ENCODE measurements around the gene OR52A5. TPM values are rescaled to one million over a fixed set of nuclear protein-coding genes. Genes with fewer than 3 reads are reported as not detected.

OR52A5 gene
- total and polyA plus RNA-seq, 2 experiments from 2014 or later, result 0.11 to 0.24 TPM

DNA sequence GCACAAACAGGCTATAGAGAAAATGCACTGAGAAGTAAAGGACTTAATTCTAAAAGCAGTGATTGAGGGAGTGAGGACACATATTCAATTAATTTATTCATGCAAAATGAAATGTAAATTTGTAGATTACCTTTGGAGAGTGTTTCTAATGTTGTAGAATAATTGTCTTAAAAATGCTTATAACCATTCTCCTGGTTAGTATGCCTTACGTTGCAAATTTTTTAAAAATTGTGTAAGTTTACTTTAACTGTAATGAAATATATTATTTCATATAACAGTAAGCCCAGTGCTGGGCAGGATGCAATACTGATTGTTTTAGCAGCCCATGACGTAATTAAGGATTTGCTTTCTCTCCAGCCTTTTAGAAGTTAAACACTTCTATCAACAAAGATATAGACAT is 42.1 kb downstream of the OR52A5 start:
- Histone ChIP-seq H3K27me3 (ENCODE audit: insufficient read depth) (no peaks in the 10 kb centered on the region), H3K36me3 (ENCODE audit: insufficient read depth) (no peaks in the 10 kb centered on the region), H3F3A (replicated peaks; ENCODE audit: low read depth) (no peaks in the 10 kb centered on the region), H2AFZ (no peak overlapping the region), H4K20me1 (replicated peaks; ENCODE audit: insufficient read depth) (no peaks in the 10 kb centered on the region), H3K4me1 (ENCODE audit: insufficient read depth) (no peaks in the 10 kb centered on the region), H3K4me2 (no peak overlapping the region), H3K27ac (ENCODE audit: low read depth) (no peak overlapping the region), H3K4me3 (no peak overlapping the region), H3K79me2 (replicated peaks; ENCODE audit: insufficient read depth) (no peaks in the 10 kb centered on the region), H3K9me2 (ENCODE audit: insufficient read depth) (no peaks in the 10 kb centered on the region)
- no peaks in the 10 kb centered on the region for H3K4me1 Mint-ChIP-seq
- H3K4me3 Mint-ChIP-seq, result no peak overlapping the region
- no peak overlapping the region for H3K27ac Mint-ChIP-seq
- no peaks in the 10 kb centered on the region for H3K36me3 Mint-ChIP-seq (ENCODE audit: low read depth)
- ATAC-seq (no peak), DNase-seq (ENCODE audit: low spot score) (no peak)
- no peaks in the 10 kb centered on the region for H3K9me3 Mint-ChIP-seq
- H3K27me3 Mint-ChIP-seq (ENCODE audit: insufficient read depth, low read depth, poor library complexity), result no peaks in the 10 kb centered on the region
- TF ChIP-seq NANOG (IDR thresholded peaks at IDR 0.05; ENCODE audit: borderline replicate concordance), result no peak
- TF ChIP-seq, protein P1, sequence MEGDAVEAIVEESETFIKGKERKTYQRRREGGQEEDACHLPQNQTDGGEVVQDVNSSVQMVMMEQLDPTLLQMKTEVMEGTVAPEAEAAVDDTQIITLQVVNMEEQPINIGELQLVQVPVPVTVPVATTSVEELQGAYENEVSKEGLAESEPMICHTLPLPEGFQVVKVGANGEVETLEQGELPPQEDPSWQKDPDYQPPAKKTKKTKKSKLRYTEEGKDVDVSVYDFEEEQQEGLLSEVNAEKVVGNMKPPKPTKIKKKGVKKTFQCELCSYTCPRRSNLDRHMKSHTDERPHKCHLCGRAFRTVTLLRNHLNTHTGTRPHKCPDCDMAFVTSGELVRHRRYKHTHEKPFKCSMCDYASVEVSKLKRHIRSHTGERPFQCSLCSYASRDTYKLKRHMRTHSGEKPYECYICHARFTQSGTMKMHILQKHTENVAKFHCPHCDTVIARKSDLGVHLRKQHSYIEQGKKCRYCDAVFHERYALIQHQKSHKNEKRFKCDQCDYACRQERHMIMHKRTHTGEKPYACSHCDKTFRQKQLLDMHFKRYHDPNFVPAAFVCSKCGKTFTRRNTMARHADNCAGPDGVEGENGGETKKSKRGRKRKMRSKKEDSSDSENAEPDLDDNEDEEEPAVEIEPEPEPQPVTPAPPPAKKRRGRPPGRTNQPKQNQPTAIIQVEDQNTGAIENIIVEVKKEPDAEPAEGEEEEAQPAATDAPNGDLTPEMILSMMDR (conservative IDR thresholded peaks at IDR 0.05; ENCODE audit: low read depth in 2 of 2), result no peak
- no peak for TF ChIP-seq CREB1 (CRISPR knock-in tag; IDR thresholded peaks at IDR 0.05; ENCODE audit: low read depth)
- TF ChIP-seq POLR2AphosphoS5 (IDR thresholded peaks at IDR 0.05; ENCODE audit: low read depth), result no peak
- TF ChIP-seq, protein P2, sequence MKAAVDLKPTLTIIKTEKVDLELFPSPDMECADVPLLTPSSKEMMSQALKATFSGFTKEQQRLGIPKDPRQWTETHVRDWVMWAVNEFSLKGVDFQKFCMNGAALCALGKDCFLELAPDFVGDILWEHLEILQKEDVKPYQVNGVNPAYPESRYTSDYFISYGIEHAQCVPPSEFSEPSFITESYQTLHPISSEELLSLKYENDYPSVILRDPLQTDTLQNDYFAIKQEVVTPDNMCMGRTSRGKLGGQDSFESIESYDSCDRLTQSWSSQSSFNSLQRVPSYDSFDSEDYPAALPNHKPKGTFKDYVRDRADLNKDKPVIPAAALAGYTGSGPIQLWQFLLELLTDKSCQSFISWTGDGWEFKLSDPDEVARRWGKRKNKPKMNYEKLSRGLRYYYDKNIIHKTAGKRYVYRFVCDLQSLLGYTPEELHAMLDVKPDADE (IDR thresholded peaks at IDR 0.05), result no peak
- TF ChIP-seq EZH2 (IDR thresholded peaks at IDR 0.05; ENCODE audit: low read depth, unreplicated experiment), result no peak
- TF ChIP-seq ZNF331 (CRISPR knock-in tag; IDR thresholded peaks at IDR 0.05; ENCODE audit: low read depth), result no peak
- TF ChIP-seq JUNB (IDR thresholded peaks at IDR 0.05; ENCODE audit: unreplicated experiment), result no peak

DNA sequence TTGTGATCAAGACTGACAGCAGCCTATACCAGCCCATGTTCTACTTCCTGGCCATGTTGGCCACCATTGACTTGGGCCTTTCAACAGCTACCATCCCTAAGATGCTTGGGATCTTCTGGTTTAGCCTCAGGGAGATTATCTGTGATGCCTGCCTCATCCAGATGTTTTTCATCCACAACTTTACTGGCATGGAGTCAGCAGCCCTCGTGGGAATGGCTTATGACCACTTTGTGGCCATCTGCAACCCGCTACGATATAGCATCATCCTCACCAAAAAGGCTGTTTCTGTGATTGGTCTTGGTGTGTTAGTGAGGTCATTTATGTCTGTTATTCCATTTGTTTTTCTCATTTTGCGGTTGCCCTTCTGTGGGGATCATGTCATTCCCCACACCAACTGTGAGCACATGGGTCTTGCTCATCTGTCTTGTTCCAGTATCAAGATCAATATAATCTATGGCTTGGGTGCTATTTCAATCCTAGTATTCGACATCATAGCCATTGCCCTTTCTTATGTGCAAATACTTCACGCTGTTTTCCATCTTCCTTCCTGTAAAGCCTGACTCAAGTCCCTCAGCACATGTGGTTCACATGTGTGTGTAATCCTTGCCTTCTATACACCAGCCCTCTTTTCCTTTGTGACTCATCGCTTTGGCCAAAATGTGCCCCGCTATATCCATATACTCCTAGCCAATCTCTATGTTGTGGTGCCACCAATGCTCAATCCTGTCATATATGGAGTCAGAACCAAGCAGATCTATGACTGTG is 45.2 kb downstream of the OR52A5 start:
- Histone ChIP-seq H3K4me3 (no peak overlapping the region), H3K36me3 (ENCODE audit: insufficient read depth) (no peaks in the 10 kb centered on the region), H3K27me3 (ENCODE audit: insufficient read depth) (no peaks in the 10 kb centered on the region), H3K79me2 (replicated peaks; ENCODE audit: insufficient read depth) (no peaks in the 10 kb centered on the region), H2AFZ (no peak overlapping the region), H3K9me2 (ENCODE audit: insufficient read depth) (no peaks in the 10 kb centered on the region), H4K20me1 (replicated peaks; ENCODE audit: insufficient read depth) (no peaks in the 10 kb centered on the region), H3K27ac (ENCODE audit: low read depth) (no peak overlapping the region), H3F3A (replicated peaks; ENCODE audit: low read depth) (no peaks in the 10 kb centered on the region), H3K4me1 (ENCODE audit: insufficient read depth) (no peaks in the 10 kb centered on the region), H3K4me2 (no peak overlapping the region)
- H3K4me3 Mint-ChIP-seq, result no peak overlapping the region
- DNase-seq (ENCODE audit: low spot score) (no peak), ATAC-seq (no peak)
- H3K27me3 Mint-ChIP-seq (ENCODE audit: insufficient read depth, low read depth, poor library complexity), result no peaks in the 10 kb centered on the region
- H3K36me3 Mint-ChIP-seq (ENCODE audit: low read depth), result no peaks in the 10 kb centered on the region
- H3K4me1 Mint-ChIP-seq, result no peaks in the 10 kb centered on the region
- no peaks in the 10 kb centered on the region for H3K9me3 Mint-ChIP-seq
- H3K27ac Mint-ChIP-seq, result no peak overlapping the region
- TF ChIP-seq NANOG (IDR thresholded peaks at IDR 0.05; ENCODE audit: borderline replicate concordance), result no peak
- no peak for TF ChIP-seq CREB1 (CRISPR knock-in tag; IDR thresholded peaks at IDR 0.05; ENCODE audit: low read depth)
- TF ChIP-seq, protein P3, sequence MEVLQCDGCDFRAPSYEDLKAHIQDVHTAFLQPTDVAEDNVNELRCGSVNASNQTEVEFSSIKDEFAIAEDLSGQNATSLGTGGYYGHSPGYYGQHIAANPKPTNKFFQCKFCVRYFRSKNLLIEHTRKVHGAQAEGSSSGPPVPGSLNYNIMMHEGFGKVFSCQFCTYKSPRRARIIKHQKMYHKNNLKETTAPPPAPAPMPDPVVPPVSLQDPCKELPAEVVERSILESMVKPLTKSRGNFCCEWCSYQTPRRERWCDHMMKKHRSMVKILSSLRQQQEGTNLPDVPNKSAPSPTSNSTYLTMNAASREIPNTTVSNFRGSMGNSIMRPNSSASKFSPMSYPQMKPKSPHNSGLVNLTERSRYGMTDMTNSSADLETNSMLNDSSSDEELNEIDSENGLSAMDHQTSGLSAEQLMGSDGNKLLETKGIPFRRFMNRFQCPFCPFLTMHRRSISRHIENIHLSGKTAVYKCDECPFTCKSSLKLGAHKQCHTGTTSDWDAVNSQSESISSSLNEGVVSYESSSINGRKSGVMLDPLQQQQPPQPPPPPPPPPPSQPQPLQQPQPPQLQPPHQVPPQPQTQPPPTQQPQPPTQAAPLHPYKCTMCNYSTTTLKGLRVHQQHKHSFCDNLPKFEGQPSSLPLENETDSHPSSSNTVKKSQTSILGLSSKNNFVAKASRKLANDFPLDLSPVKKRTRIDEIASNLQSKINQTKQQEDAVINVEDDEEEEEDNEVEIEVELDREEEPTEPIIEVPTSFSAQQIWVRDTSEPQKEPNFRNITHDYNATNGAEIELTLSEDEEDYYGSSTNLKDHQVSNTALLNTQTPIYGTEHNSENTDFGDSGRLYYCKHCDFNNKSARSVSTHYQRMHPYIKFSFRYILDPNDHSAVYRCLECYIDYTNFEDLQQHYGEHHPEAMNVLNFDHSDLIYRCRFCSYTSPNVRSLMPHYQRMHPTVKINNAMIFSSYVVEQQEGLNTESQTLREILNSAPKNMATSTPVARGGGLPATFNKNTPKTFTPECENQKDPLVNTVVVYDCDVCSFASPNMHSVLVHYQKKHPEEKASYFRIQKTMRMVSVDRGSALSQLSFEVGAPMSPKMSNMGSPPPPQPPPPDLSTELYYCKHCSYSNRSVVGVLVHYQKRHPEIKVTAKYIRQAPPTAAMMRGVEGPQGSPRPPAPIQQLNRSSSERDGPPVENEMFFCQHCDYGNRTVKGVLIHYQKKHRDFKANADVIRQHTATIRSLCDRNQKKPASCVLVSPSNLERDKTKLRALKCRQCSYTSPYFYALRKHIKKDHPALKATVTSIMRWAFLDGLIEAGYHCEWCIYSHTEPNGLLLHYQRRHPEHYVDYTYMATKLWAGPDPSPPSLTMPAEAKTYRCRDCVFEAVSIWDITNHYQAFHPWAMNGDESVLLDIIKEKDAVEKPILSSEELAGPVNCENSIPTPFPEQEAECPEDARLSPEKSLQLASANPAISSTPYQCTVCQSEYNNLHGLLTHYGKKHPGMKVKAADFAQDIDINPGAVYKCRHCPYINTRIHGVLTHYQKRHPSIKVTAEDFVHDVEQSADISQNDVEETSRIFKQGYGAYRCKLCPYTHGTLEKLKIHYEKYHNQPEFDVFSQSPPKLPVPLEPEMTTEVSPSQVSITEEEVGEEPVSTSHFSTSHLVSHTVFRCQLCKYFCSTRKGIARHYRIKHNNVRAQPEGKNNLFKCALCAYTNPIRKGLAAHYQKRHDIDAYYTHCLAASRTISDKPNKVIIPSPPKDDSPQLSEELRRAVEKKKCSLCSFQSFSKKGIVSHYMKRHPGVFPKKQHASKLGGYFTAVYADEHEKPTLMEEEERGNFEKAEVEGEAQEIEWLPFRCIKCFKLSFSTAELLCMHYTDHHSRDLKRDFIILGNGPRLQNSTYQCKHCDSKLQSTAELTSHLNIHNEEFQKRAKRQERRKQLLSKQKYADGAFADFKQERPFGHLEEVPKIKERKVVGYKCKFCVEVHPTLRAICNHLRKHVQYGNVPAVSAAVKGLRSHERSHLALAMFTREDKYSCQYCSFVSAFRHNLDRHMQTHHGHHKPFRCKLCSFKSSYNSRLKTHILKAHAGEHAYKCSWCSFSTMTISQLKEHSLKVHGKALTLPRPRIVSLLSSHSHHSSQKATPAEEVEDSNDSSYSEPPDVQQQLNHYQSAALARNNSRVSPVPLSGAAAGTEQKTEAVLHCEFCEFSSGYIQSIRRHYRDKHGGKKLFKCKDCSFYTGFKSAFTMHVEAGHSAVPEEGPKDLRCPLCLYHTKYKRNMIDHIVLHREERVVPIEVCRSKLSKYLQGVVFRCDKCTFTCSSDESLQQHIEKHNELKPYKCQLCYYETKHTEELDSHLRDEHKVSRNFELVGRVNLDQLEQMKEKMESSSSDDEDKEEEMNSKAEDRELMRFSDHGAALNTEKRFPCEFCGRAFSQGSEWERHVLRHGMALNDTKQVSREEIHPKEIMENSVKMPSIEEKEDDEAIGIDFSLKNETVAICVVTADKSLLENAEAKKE (CRISPR knock-in tag; IDR thresholded peaks at IDR 0.05), result no peak
- no peak for TF ChIP-seq POLR2AphosphoS5 (IDR thresholded peaks at IDR 0.05; ENCODE audit: low read depth)
- TF ChIP-seq JUNB (IDR thresholded peaks at IDR 0.05; ENCODE audit: unreplicated experiment), result no peak
- no peak for TF ChIP-seq STAT1 (IDR thresholded peaks at IDR 0.05; ENCODE audit: unreplicated experiment)
- TF ChIP-seq EZH2phosphoT487 (IDR thresholded peaks at IDR 0.05; ENCODE audit: unreplicated experiment), result no peak

Data from GM23338 (cell line).